ENCODE results near the gene FAM120A.
A peak's percentile ranks its signal among the peaks of the same experiment; 100 is the strongest.

Gene FAM120A

DNA sequence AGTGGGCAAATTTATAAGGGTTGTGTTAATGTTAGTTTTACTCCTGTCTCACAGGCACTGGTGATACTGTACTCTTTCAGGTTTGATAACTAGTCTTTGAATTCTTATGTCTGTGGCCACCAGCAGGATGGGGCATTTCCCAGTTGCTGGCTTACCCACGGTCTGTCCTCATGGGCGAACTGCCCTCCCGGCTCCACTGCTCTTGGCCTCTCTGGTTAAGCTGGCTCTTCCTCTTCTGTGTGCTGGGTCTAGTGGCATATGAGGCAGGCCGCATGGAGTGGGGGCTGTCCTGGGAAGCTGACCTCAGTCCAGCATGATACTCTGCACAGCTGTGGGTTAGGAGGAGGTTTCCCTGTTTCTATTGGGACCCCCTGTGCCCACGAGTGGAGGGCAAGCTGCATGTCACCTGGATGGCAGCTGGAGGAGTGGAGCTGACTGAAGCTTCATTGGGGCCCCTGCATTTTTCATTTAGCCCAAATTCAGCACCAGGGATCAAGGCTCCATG, 144.4 kb downstream of the FAM120A start:
- Mint-ChIP-seq H3K4me1 (peaks cover 58% of the 10 kb centered on the region), H3K36me3 (ENCODE audit: insufficient read depth) (no peaks in the 10 kb centered on the region), H3K27me3 (no peaks in the 10 kb centered on the region), H3K9me3 (no peaks in the 10 kb centered on the region), H3K4me3 (no peak overlapping the region), H3K27ac (ENCODE audit: low read depth) (peak overlapping the region; percentile 62)
- no peak for ATAC-seq (replicated peaks; ENCODE audit: extremely low read depth, poor library complexity, severe bottlenecking)
- DNase-seq (ENCODE audit: low spot score in 2 of 2) = no peak

DNA sequence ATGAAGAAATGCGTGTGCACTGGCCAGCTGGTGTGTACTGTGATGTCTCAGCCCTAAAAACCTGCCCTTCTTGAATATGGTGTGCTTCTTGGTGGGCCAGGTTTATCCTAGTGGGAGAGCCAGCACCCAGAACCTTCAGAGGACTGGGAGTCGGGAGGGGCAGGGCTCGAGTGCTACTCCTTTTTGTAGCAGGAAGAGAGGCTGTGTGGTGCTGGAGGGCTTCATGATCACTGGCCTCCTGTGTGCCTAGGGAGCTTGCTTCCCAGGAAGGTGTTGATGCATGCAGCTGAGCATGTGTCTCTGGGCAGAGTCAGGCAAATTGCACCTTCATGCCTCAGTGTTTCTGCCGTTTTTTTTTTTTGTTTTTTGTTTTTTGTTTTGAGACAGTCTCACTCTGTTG, 144.9 kb downstream of the FAM120A start:
- H3K27ac Mint-ChIP-seq (ENCODE audit: low read depth) = peak overlapping the region; percentile 62
- ATAC-seq (replicated peaks; ENCODE audit: extremely low read depth, poor library complexity, severe bottlenecking) (no peak), DNase-seq (ENCODE audit: low spot score in 2 of 2) (no peak)
- peaks cover 61% of the 10 kb centered on the region for H3K4me1 Mint-ChIP-seq
- H3K36me3 Mint-ChIP-seq (ENCODE audit: insufficient read depth) = no peaks in the 10 kb centered on the region
- no peaks in the 10 kb centered on the region for H3K27me3 Mint-ChIP-seq
- H3K9me3 Mint-ChIP-seq = no peaks in the 10 kb centered on the region
- no peak overlapping the region for H3K4me3 Mint-ChIP-seq

DNA sequence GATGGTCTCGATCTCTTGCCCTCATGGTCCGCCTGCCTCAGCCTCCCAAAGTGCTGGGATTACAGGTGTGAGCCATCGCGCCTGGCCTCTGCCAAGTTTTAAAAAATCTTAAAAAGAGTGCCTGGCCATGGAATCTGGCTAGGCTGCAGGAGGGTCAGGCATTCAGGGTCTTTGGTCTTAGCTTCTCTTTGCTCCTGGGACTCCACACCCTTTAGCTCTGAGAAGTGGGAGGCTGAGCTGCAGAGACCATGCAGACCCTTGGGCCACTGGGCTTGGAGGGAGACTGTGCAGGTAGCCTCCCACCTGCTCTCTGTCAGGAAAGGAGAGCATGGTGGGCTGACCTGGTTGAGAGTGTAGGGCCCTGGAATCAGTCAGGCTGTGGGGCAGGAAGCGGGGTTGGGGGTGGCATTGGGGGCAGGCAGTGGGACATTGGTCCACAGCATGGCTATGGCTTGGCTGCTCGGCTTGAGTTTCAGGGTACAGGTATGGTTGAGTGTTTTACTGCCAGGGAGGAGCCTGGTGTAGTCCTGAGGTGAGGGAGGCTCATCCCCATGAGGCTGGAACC, 145.7 kb downstream of the FAM120A start:
- no peak for DNase-seq (ENCODE audit: low spot score in 2 of 2)
- H3K4me1 Mint-ChIP-seq = peaks cover 63% of the 10 kb centered on the region
- no peak overlapping the region for H3K4me3 Mint-ChIP-seq
- no peaks in the 10 kb centered on the region for H3K36me3 Mint-ChIP-seq (ENCODE audit: insufficient read depth)
- no peak overlapping the region for H3K27ac Mint-ChIP-seq (ENCODE audit: low read depth)
- H3K9me3 Mint-ChIP-seq = no peaks in the 10 kb centered on the region
- no peak for ATAC-seq (replicated peaks; ENCODE audit: extremely low read depth, poor library complexity, severe bottlenecking)
- H3K27me3 Mint-ChIP-seq = no peaks in the 10 kb centered on the region

DNA sequence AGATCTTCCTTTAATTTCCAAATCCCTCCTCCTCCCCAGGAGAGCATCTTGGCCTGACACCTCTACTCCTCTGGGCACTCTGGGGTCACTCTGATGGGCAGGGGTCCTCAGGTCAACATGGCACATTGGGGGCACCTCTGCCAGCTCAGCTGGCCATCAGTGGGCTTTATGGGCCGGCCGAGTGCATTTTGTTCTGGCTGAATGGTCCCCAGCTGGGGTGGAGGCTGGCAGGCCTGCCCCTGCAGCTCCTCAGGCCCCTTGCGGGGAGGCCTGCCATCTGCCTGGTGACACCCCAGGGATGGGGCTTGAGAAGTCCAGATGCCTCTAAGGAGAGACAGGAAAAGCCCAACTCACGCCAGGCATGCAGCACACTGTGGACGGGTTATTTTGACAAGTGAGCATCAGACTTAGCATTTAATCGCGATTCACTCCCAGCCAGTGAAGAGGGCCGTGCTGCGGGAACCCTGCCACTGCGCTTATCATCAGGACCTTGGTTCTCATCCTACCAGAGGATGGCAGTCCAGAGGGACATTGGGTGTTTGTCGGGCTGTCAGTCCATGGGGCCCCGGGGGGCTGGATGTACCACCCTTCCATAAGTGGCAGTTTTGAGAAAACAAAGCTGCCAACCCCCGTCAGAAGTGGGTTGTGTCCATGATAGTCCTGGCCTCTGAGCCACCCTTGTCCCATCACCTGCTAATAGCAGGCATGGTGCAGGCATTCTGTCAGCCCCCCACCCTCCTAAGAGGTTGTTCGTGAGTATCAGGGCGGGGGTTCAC, 146.6 kb downstream of the FAM120A start:
- DNase-seq (ENCODE audit: low spot score in 2 of 2) (no peak), ATAC-seq (replicated peaks; ENCODE audit: extremely low read depth, poor library complexity, severe bottlenecking) (no peak)
- no peaks in the 10 kb centered on the region for H3K36me3 Mint-ChIP-seq (ENCODE audit: insufficient read depth)
- no peaks in the 10 kb centered on the region for H3K27me3 Mint-ChIP-seq
- H3K4me3 Mint-ChIP-seq = peak overlapping the region; percentile 42
- no peak overlapping the region for H3K27ac Mint-ChIP-seq (ENCODE audit: low read depth)
- peaks cover 57% of the 10 kb centered on the region for H3K4me1 Mint-ChIP-seq
- no peaks in the 10 kb centered on the region for H3K9me3 Mint-ChIP-seq

DNA sequence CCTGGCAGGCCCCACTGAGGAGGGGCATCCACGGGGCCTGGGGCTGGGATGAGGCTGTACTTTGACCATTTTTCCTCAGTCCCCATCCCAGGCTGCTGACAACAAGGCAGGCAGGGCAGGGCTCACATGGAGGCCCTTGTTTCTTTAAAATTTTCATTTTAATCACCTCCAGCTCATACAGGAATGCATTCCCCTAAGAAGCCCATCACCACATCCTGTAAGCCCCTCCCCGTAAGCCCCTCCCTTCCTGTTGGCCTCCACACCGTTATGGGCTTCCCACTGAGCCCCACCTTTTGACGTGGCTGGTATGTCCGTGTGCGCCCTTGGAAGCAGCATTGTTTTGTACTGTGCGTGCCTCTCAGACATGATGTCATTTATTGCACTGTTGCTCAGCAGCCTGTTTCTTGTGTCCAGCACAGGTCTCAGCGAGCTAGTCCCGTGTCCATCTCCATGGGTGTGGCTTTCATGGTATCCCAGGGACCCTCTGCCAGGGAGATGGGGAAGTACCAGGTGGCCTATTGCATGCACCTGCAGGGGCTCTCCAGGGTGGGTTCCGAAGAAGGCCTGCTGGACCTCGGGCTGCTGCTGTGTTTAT, 147.3 kb downstream of the FAM120A start:
- H3K9me3 Mint-ChIP-seq = no peaks in the 10 kb centered on the region
- H3K4me3 Mint-ChIP-seq = peak overlapping the region; percentile 42
- no peaks in the 10 kb centered on the region for H3K27me3 Mint-ChIP-seq
- no peaks in the 10 kb centered on the region for H3K36me3 Mint-ChIP-seq (ENCODE audit: insufficient read depth)
- ATAC-seq (replicated peaks; ENCODE audit: extremely low read depth, poor library complexity, severe bottlenecking) (no peak), DNase-seq (ENCODE audit: low spot score in 2 of 2) (no peak)
- H3K4me1 Mint-ChIP-seq = peaks cover 58% of the 10 kb centered on the region
- H3K27ac Mint-ChIP-seq (ENCODE audit: low read depth) = no peak overlapping the region

DNA sequence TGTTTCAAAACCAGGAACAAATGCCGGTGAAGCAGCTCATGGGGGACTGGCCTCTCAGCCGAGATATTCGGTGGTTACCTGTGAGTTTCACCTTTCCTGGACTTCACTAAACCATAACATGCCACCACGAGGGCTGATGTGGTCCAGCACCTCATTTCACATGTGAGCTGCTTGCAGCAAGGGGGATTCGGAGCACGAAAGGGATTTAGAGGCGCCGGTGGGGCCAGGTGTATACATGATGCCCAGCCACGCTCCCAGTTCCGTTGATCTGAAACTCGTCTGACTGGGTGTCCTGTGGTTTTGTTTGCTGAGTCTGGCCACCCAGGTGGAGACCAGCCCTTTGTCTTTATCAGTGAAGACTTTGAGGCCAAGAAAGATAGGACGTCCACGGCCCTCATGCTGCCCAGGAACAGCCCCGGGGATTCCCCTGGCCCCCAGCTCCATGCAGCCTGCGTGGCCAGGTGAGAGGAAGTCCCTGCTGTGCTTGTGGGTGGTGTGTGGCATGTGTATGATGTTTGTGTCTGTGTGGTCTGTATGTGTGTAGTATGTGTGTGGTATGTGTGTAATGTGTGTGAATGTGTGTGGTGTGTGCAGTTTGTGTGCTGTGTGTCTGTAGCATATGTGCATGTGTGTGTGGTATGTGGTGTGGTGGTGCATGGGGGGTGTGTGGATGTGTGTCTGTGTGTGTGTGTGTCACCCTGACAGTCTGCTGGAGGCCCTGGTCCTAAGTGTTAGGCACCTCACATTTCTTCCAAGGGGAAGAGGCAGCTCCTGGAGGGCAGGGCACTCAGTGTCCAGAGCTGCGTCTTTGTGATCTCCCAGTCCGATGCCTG, 148.3 kb downstream of the FAM120A start:
- Mint-ChIP-seq H3K27ac (ENCODE audit: low read depth) (peak overlapping the region; percentile 4), H3K9me3 (no peaks in the 10 kb centered on the region), H3K36me3 (ENCODE audit: insufficient read depth) (no peaks in the 10 kb centered on the region), H3K4me3 (peak overlapping the region; percentile 42), H3K27me3 (no peaks in the 10 kb centered on the region), H3K4me1 (peaks cover 65% of the 10 kb centered on the region)
- ATAC-seq (replicated peaks; ENCODE audit: extremely low read depth, poor library complexity, severe bottlenecking) = peak; percentile 49
- DNase-seq (ENCODE audit: low spot score in 2 of 2) = no peak

DNA sequence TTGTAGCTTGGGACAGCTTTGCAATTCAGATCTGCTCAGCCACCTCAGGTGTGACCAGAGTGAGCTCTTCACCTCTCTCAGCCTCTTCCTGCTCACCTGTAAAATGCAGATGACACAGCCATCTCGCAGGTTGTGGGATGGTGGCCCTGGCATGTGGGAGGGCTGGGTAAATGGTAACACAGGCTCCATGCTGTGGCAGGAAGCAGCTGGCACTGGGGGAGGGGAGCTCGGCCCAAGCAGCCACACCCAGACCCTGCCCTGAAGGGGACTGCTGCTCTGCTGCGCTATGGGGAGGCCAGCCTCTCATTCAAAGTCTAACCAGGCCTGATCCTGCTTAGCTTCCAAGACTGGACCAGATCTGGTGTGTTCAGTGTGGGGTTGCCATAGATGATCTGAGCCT, 149.0 kb downstream of the FAM120A start:
- H3K27me3 Mint-ChIP-seq = no peaks in the 10 kb centered on the region
- H3K4me1 Mint-ChIP-seq = peaks cover 66% of the 10 kb centered on the region
- H3K36me3 Mint-ChIP-seq (ENCODE audit: insufficient read depth) = no peaks in the 10 kb centered on the region
- ATAC-seq (replicated peaks; ENCODE audit: extremely low read depth, poor library complexity, severe bottlenecking) (no peak), DNase-seq (ENCODE audit: low spot score in 2 of 2) (no peak)
- no peaks in the 10 kb centered on the region for H3K9me3 Mint-ChIP-seq
- peak overlapping the region; percentile 4 for H3K27ac Mint-ChIP-seq (ENCODE audit: low read depth)
- peak overlapping the region; percentile 4 for H3K4me3 Mint-ChIP-seq

DNA sequence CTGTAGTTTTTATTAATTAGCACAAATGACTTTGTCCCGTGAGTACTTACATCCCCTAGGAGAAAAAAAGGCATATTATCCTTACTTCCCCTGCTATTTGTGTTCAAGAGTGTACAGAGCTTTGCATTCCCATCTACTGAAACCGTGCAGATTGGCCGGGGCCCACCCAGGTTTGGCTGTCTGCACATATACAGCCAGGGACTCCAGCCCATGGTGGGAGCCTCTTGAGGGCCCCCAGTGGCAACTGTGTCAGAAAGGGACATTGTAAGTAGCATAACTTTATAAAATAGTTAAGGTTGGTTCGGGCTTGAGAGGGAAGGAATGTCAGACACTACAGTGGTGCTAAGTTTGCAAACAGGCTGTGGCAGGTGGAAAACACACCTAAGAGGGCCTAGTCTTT, 149.6 kb downstream of the FAM120A start:
- Mint-ChIP-seq H3K4me3 (no peak overlapping the region), H3K27ac (ENCODE audit: low read depth) (peak overlapping the region; percentile 4), H3K27me3 (no peaks in the 10 kb centered on the region), H3K4me1 (peaks cover 62% of the 10 kb centered on the region), H3K9me3 (no peaks in the 10 kb centered on the region), H3K36me3 (ENCODE audit: insufficient read depth) (no peaks in the 10 kb centered on the region)
- DNase-seq (ENCODE audit: low spot score in 2 of 2) (no peak), ATAC-seq (replicated peaks; ENCODE audit: extremely low read depth, poor library complexity, severe bottlenecking) (no peak)

DNA sequence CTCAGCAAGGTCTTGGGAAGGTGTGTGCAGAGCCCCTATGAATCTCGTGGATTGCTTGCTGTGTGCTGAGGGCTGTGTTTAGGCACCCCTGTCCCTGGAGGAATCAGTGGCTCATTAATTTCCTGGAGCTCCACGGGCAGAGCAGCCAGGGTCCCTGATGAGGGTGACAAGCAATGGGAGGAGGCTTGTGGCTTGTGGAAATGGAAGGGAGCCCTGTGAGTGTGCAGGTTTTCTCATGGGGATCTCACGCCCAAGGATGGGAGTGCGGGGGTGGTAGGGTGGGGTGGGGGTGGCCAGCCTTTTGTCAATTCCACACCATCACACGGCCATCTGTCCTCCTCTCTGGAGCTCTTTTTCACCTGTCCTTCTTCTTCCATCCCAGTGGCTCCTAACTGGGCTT, 150.2 kb downstream of the FAM120A start:
- H3K4me3 Mint-ChIP-seq = no peak overlapping the region
- H3K4me1 Mint-ChIP-seq = peaks cover 64% of the 10 kb centered on the region

DNA sequence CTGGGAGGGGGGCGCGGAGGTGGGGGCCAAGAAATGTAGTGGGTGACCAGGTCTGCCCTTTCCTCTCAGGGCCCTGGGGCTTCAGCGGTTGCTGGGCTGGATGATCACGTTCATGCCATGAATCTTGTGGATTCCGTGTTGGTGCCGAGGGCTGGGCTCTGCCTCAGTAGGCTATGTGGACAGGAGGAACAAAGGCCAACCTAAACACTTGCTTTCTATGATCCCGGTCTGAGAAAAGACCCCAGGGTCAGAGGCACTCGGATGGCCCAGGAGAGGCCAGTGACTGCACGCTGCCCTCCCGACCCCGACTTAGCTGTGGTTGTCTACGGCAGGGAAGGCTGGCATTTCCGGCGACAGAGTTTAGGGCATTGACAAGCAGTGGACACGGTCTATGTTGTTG, 151.5 kb downstream of the FAM120A start:
- no peaks in the 10 kb centered on the region for H3K9me3 Mint-ChIP-seq
- H3K4me1 Mint-ChIP-seq = peaks cover 67% of the 10 kb centered on the region
- no peak overlapping the region for H3K27ac Mint-ChIP-seq (ENCODE audit: low read depth)
- no peak overlapping the region for H3K4me3 Mint-ChIP-seq
- ATAC-seq (replicated peaks; ENCODE audit: extremely low read depth, poor library complexity, severe bottlenecking) (no peak), DNase-seq (ENCODE audit: low spot score in 2 of 2) (no peak)
- no peaks in the 10 kb centered on the region for H3K36me3 Mint-ChIP-seq (ENCODE audit: insufficient read depth)
- H3K27me3 Mint-ChIP-seq = no peaks in the 10 kb centered on the region

More for the DNA sequence above, 150.2 kb downstream of the FAM120A start:
- Mint-ChIP-seq H3K27ac (ENCODE audit: low read depth) (peak overlapping the region; percentile 4), H3K9me3 (no peaks in the 10 kb centered on the region), H3K27me3 (no peaks in the 10 kb centered on the region), H3K36me3 (ENCODE audit: insufficient read depth) (no peaks in the 10 kb centered on the region)
- DNase-seq (ENCODE audit: low spot score in 2 of 2) (no peak), ATAC-seq (replicated peaks; ENCODE audit: extremely low read depth, poor library complexity, severe bottlenecking) (no peak)

DNA sequence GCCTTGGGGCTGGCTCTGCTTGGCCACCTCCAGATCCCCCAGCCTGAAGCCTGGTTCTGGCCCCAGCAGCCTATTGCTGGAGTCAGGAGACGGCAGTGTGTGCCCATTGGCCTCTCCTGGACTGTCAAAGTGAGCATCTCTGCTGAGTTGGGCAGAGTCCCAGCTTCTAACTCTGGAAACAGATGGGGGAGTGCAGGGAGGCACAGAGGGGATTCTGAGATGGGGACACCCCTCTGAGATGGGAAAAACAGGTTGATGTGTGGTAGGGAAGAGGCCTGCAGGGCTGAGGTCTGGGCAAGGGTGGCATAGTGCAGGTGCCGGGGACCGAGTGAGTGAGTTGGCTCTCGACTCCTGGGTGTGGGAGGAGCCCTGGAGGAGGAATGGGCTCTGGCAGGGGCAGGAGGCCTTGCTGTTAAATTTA, 152.4 kb downstream of the FAM120A start:
- no peaks in the 10 kb centered on the region for H3K36me3 Mint-ChIP-seq (ENCODE audit: insufficient read depth)
- no peaks in the 10 kb centered on the region for H3K9me3 Mint-ChIP-seq
- H3K27ac Mint-ChIP-seq (ENCODE audit: low read depth) = no peak overlapping the region
- no peak for ATAC-seq (replicated peaks; ENCODE audit: extremely low read depth, poor library complexity, severe bottlenecking)
- DNase-seq (ENCODE audit: low spot score in 2 of 2) = no peak
- H3K4me3 Mint-ChIP-seq = no peak overlapping the region
- H3K27me3 Mint-ChIP-seq = no peaks in the 10 kb centered on the region
- peaks cover 58% of the 10 kb centered on the region for H3K4me1 Mint-ChIP-seq

DNA sequence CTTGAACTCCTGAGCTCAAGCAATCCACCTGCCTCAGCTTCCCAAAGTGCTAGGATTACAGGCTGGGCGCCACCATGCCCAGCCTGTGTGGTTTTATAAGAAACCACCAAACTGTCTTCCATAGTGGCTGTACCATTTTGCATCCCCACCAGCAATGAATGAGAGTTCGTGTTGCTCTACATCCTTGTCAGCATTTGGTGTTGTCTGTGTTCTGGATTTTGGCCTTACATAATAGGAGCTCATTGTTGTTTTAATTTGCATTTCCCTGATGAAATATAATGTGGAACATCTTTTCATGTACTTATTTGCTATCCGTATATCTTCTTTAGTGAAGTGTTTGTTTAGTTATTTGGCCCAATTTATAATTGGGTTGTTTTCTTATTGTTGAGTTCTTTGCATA, 154.7 kb downstream of the FAM120A start:
- ATAC-seq (replicated peaks; ENCODE audit: extremely low read depth, poor library complexity, severe bottlenecking) = no peak
- no peak overlapping the region for H3K27ac Mint-ChIP-seq (ENCODE audit: low read depth)
- DNase-seq (ENCODE audit: low spot score in 2 of 2) = no peak
- no peak overlapping the region for H3K4me3 Mint-ChIP-seq
- H3K27me3 Mint-ChIP-seq = no peaks in the 10 kb centered on the region
- H3K9me3 Mint-ChIP-seq = peaks cover 5% of the 10 kb centered on the region
- H3K36me3 Mint-ChIP-seq (ENCODE audit: insufficient read depth) = no peaks in the 10 kb centered on the region
- H3K4me1 Mint-ChIP-seq = peaks cover 38% of the 10 kb centered on the region

Data from central memory CD8-positive, alpha-beta T cell (primary cell).